HepG2 (cell line): ENCODE data around the gene PDE4D. TPM values are rescaled to one million over a fixed set of nuclear protein-coding genes. Genes with fewer than 3 reads are reported as not detected.

ENCODE experiments used
- ARID2 ChIP-seq: sonication (generic); formaldehyde crosslinking; IDR thresholded peaks from 2 replicates; pipeline ENCODE4 v1.8.1; 2022; ENCODE audit warnings: mild to moderate bottlenecking, missing genetic modification reagents, borderline replicate concordance
- E2F2 ChIP-seq: sonication (generic); formaldehyde crosslinking; IDR thresholded peaks from 2 replicates; pipeline ENCODE4 v1.4.0; 2020; ENCODE audit warnings: missing genetic modification reagents, borderline replicate concordance
- ERF ChIP-seq: IDR thresholded peaks from 2 replicates; pipeline ENCODE4 v1.6.1; 2018; ENCODE audit warnings: missing biosample characterization, missing genetic modification reagents
- HNRNPK ChIP-seq: fragments of 200-400 bp; formaldehyde crosslinking; IDR thresholded peaks from 2 replicates; pipeline ENCODE4 v1.6.1; 2018; ENCODE audit warnings: low read length, low read depth, moderate library complexity, mild to moderate bottlenecking; ENCODE audit not compliant: poor library complexity, severe bottlenecking
- MED8 ChIP-seq: sonication (generic); formaldehyde crosslinking; IDR thresholded peaks from 2 replicates; pipeline ENCODE4 v1.8.1; 2023; ENCODE audit warnings: mild to moderate bottlenecking, missing genetic modification reagents; ENCODE audit not compliant: insufficient replicate concordance
- MTA1 ChIP-seq: sonication (generic); formaldehyde crosslinking; IDR thresholded peaks from 2 replicates; pipeline ENCODE4 v1.4.0; 2020; ENCODE audit warnings: missing genetic modification reagents, mild to moderate bottlenecking, borderline replicate concordance
- MYC ChIP-seq: sonication (generic); formaldehyde crosslinking; IDR thresholded peaks from 2 replicates; pipeline ENCODE4 v1.9.0; 2021; ENCODE audit warnings: missing genetic modification reagents, borderline replicate concordance
- RXRB ChIP-seq: IDR thresholded peaks from 2 replicates; pipeline ENCODE4 v1.6.1; 2016; ENCODE audit warnings: borderline replicate concordance, missing genetic modification reagents, missing compliant biosample characterization
- UBTF ChIP-seq: sonication (generic); formaldehyde crosslinking; IDR thresholded peaks from 2 replicates; pipeline ENCODE4 v1.4.0; 2020; ENCODE audit warnings: mild to moderate bottlenecking, missing genetic modification reagents
- ZNF510 ChIP-seq: sonication (generic); formaldehyde crosslinking; IDR thresholded peaks from 2 replicates; pipeline ENCODE4 v1.4.0; 2020; ENCODE audit warnings: low read depth, mild to moderate bottlenecking, missing genetic modification reagents
- ZNF567 ChIP-seq: sonication (generic); formaldehyde crosslinking; IDR thresholded peaks from 2 replicates; pipeline ENCODE4 v1.8.1; 2023; ENCODE audit warnings: mild to moderate bottlenecking, missing genetic modification reagents, borderline replicate concordance
- ZNF687 ChIP-seq: sonication (generic); formaldehyde crosslinking; IDR thresholded peaks from 2 replicates; pipeline ENCODE4 v1.5.1; 2020; ENCODE audit warnings: mild to moderate bottlenecking, missing genetic modification reagents, moderate library complexity
- ZNF746 ChIP-seq: sonication (generic); formaldehyde crosslinking; IDR thresholded peaks from 2 replicates; pipeline ENCODE4 v1.8.0; 2022; ENCODE audit warnings: mild to moderate bottlenecking, missing genetic modification reagents
- ZNF749 ChIP-seq: sonication (generic); formaldehyde crosslinking; IDR thresholded peaks from 2 replicates; pipeline ENCODE4 v1.8.0; 2022; ENCODE audit warnings: mild to moderate bottlenecking, missing genetic modification reagents, moderate library complexity, borderline replicate concordance
- ZSCAN22 ChIP-seq: sonication (generic); formaldehyde crosslinking; IDR thresholded peaks from 2 replicates; pipeline ENCODE4 v1.4.0; 2020; ENCODE audit warnings: mild to moderate bottlenecking, missing genetic modification reagents
- polyA plus RNA-seq, 8 experiments: library from polyadenylated mRNA; depleted of rRNA in 3 of 8; stranded (reverse) in 7 of 8; unstranded in 1 of 8; fragments of >200 nt; fragmentation: Illumina TruSeq in 4 of 8; extraction: Trizol in 4 of 8; gene quantifications; 2 replicates each; pipeline versions ENCODE4 v1.2.1 to v1.2.3, GENCODE V29; 2011 to 2016; ENCODE audit warnings: low read depth in 4 of 8, missing spikeins in 1 of 8, mixed read lengths in 1 of 8; ENCODE audit not compliant: insufficient read depth in 1 of 8
- total RNA-seq, 5 experiments: library from RNA; depleted of rRNA; stranded (reverse); fragments of >200 nt; fragmentation: Illumina TruSeq; extraction: Trizol; gene quantifications; 2 replicates each; pipeline ENCODE4 v1.2.3, GENCODE V29; 2016; ENCODE audit warnings: low read depth in 1 of 5
- TF ChIP-seq, protein P1 (sequence below): IDR thresholded peaks from 2 replicates; pipeline ENCODE4 v1.6.1; 2012; ENCODE audit warnings: inconsistent platforms
- TF ChIP-seq, protein P2 (sequence below): sonication (generic); formaldehyde crosslinking; IDR thresholded peaks from 2 replicates; pipeline ENCODE4 v1.4.0; 2020; ENCODE audit warnings: missing genetic modification reagents
- TF ChIP-seq, protein P3 (sequence below): sonication (generic); formaldehyde crosslinking; IDR thresholded peaks from 2 replicates; pipeline ENCODE4 v1.8.1; 2023; ENCODE audit warnings: mild to moderate bottlenecking, moderate library complexity, missing genetic modification reagents

PDE4D gene
- total and polyA plus RNA-seq, 2 of the 13 experiments (the other 11 are each of a cell fraction or from before 2014, with no cell fraction given): 7.0 to 12.2 TPM

DNA sequence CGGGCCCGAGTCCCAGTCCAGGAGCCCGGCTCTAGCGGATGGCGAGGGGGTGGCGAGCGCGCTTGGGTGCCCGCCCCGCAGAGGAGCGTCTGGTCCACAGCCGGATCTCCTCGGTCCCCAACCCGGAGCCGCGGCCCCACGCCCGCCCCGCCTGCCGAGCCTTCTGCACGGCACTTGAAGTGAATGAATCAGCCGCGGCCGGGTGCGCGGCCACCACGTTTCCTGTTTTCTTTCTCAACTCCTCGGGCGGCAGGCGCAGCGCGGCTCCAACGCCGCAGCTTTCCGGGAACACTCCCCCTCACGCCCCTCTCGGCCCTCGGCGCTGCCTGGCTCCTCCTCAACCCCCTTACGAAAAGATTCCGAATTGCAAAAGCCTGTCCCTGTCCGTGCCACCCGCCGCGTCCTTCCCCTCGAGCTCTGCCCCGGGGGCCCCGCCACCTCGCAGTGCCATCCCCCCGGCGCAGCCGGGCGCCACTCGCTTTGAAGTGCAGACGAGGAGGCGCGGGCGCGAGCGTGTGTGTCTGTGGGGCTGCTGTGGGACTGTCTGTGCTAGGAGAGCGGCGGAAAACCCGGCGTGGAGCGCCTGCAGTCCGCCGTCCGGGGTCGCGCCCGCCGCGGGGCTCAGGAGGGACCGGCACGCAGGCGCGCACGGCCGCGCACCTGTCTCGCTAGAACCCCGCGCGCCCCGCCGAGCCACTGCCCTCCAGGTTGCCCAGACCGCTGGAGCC lies 854.1 kb downstream of the PDE4D start (continued):
- TF ChIP-seq RXRB (CRISPR knock-in tag) (0 out of 2 replicates have a peak, but pooled peaks have one; percentile 24), ERF (CRISPR knock-in tag) (peak; percentile 14; the same call in 1 of the 2 replicates), ZNF749 (0 out of 2 replicates have a peak, but pooled peaks have one; percentile 70), ZNF567 (CRISPR knock-in tag) (no peak), UBTF (CRISPR knock-in tag) (peak; percentile 84), MED8 (CRISPR knock-in tag) (peak; percentile 62), MTA1 (peak; percentile 82; the same call in 1 of the 2 replicates), ZNF687 (CRISPR knock-in tag) (peak; percentile 81), ZNF746 (CRISPR knock-in tag) (no peak), ZSCAN22 (CRISPR knock-in tag) (0 out of 2 replicates have a peak, but pooled peaks have one; percentile 45), ZNF510 (0 out of 2 replicates have a peak, but pooled peaks have one; percentile 78), E2F2 (CRISPR knock-in tag) (no peak), HNRNPK (no peak), ARID2 (CRISPR knock-in tag) (peak; percentile 53; the same call in 1 of the 2 replicates), MYC (CRISPR knock-in tag) (peak; percentile 44)
- TF ChIP-seq, protein P1, sequence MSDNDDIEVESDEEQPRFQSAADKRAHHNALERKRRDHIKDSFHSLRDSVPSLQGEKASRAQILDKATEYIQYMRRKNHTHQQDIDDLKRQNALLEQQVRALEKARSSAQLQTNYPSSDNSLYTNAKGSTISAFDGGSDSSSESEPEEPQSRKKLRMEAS: no peak; the same call in 1 of the 2 replicates
- TF ChIP-seq, protein P2, sequence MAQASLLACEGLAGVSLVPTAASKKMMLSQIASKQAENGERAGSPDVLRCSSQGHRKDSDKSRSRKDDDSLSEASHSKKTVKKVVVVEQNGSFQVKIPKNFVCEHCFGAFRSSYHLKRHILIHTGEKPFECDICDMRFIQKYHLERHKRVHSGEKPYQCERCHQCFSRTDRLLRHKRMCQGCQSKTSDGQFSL (CRISPR knock-in tag): 0 out of 2 replicates have a peak, but pooled peaks have one; percentile 13
- TF ChIP-seq, protein P3, sequence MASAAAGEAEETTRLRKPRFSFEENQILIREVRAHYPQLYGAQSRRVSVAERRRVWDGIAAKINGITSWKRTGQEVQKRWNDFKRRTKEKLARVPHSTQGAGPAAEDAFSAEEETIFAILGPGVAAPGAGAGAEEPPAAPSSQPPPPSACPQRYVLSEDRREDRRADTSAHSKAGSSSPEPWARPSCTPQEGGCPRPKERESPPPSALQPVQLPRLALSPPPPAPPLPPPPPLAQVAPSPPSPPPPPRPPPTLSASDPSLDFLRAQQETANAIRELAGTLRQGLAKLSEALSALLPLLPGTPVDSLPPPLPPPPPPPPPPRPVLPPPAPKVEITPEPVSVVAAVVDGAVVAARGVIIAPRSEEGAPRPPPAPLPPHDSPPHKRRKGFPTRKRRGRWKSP (CRISPR knock-in tag): 0 out of 2 replicates have a peak, but pooled peaks have one; percentile 48
